HG03280 (cell line): ENCODE measurements around the gene VPS18.
"Not testable (repeated sequence)": the region's sequence is repeated elsewhere in the genome, so short reads cannot be mapped to it uniquely, and the experiment has no call there.

ENCODE experiments used
- ATAC-seq: cut with Tn5 transposase; IDR thresholded peaks from one replicate; pipeline ENCODE4 v1.9.1; 2021; ENCODE audit warnings: mild to moderate bottlenecking, moderate library complexity; ENCODE audit not compliant: unreplicated experiment

The VPS18 gene, protein sequence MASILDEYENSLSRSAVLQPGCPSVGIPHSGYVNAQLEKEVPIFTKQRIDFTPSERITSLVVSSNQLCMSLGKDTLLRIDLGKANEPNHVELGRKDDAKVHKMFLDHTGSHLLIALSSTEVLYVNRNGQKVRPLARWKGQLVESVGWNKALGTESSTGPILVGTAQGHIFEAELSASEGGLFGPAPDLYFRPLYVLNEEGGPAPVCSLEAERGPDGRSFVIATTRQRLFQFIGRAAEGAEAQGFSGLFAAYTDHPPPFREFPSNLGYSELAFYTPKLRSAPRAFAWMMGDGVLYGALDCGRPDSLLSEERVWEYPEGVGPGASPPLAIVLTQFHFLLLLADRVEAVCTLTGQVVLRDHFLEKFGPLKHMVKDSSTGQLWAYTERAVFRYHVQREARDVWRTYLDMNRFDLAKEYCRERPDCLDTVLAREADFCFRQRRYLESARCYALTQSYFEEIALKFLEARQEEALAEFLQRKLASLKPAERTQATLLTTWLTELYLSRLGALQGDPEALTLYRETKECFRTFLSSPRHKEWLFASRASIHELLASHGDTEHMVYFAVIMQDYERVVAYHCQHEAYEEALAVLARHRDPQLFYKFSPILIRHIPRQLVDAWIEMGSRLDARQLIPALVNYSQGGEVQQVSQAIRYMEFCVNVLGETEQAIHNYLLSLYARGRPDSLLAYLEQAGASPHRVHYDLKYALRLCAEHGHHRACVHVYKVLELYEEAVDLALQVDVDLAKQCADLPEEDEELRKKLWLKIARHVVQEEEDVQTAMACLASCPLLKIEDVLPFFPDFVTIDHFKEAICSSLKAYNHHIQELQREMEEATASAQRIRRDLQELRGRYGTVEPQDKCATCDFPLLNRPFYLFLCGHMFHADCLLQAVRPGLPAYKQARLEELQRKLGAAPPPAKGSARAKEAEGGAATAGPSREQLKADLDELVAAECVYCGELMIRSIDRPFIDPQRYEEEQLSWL

DNA sequence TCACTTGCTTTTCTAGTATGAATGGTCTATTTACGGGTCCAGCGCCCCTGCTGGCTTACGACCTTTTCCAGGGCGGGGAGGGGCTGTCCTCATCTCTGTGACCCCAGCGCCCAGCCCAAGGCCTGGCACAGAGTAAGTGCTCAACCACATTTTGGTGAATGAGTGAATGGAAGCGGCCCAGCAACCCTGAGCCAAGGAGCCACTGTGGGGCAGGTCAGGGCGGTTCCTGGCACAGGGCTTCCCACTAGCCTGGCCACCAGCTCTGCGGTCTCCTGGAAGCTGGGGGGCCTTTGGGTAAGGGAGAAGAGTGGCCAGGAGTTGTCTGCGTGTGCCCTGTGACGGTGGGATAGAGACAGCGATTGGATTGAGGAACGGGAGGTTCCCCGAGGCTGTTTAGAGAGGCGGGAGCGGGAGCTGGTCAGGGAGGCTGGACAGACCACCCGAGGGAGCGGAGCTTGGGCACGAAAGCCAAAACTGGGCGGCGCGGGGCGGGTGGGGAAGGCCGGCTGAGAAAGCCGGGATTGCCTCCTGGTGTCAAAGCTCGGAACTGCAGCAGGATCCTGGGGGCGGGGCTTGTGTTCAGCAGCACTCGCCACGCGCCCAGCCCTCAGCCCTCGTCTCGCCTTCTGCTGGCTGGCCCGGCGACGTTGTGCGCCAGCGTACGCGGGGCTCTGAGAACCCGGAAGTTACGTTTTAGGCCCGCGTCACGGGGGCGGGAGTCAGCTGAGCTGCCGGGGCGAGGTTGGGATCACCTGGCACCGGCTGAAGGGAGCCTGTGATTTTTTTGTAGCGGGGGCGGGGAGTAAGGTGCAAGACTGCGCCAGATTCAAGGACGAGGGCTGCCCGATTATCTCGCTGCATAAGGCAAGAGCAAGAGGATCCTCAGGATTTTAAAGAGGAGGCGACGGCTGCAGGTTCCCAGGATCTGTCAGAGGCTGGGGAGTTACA is at the start of gene VPS18:
TSS of gene VPS18 (plus strand) at position 718 of the 948 bp plus-strand sequence. CDS start 319 bp downstream, outside the sequence.
- ATAC-seq: peak; percentile 92

DNA sequence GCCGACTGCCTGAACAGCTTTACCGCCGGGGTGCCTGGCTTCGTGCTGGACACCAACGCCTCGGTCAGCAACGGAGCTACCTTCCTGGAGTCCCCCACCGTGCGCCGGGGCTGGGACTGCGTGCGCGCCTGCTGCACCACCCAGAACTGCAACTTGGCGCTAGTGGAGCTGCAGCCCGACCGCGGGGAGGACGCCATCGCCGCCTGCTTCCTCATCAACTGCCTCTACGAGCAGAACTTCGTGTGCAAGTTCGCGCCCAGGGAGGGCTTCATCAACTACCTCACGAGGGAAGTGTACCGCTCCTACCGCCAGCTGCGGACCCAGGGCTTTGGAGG is 49.6 kb upstream of the VPS18 start:
- no peak for ATAC-seq

DNA sequence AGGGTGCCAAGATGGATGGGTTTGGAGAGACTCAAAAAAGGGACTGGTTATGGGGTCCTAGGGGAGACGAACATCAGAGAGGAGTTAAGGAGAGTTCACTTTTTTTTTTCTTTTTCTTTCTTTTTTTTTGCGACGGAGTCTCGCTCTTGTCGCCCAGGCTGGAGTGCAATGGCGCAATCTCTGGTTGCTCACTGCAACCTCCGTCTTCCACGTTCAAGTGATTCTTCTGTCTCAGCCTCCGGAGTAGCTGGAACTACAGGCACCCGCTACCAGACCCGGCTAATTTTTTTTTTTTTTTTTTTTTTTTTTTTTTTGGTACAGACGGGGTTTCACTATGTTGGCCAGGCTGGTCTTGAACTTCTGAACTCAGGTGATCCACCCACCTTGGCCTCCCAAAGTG is 49.2 kb upstream of the VPS18 start:
- no peak for ATAC-seq

DNA sequence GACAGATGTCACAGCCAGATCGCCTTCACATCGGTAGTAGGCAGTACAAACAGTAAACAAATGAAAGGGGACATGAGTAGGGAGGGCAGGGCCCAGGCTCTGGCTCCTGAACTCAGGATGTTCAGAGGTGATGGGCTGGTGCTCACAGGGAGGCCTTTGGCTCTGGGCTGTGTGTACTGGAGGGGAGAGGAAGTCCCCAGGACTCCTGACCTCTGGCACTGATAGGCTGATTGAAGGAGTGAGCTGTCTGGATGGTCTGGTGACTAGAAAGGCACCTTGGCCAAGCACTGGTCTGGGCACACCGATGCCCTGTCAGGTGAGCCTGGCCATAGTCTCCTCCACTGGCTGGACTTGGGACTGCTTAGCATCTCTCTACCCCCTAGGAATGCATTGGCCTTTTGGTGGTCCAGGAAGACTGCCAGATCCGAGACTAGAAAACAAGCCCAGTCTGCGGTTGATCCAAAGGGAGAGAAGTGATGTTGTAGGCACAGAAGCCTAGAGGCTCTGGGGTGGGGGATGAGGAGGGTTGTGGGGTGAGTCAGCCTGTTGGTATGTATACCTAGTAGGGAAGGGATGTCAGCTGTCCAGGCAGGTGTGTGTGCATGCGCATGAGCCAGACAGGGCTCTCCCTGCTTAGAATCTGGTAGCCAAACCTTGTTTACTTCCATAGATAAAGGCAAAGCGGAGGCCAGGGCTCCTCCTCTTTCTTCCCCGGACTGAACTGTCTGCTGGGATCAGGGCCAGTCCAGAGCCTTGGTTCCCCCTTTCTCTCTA is 48.6 kb upstream of the VPS18 start:
- no peak for ATAC-seq

DNA sequence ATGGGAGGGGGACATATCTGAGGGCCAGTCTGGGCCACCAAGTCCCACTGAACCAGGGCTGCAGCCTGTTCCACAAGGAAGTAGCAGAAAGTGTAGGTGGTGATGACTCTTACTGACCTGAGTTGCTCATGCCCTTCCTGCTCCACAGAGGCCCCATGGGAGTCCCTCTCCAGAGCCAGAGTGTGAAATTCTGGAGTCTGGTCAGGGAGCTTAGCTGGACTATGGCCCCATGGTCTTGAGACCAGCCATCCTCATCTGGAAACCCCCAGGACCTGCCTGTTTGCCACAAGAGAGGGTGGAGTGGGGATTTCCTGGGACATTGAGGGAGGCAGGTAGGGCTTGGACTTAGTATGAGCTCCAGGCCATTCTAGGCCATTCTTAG is 47.4 kb upstream of the VPS18 start:
- no peak for ATAC-seq

DNA sequence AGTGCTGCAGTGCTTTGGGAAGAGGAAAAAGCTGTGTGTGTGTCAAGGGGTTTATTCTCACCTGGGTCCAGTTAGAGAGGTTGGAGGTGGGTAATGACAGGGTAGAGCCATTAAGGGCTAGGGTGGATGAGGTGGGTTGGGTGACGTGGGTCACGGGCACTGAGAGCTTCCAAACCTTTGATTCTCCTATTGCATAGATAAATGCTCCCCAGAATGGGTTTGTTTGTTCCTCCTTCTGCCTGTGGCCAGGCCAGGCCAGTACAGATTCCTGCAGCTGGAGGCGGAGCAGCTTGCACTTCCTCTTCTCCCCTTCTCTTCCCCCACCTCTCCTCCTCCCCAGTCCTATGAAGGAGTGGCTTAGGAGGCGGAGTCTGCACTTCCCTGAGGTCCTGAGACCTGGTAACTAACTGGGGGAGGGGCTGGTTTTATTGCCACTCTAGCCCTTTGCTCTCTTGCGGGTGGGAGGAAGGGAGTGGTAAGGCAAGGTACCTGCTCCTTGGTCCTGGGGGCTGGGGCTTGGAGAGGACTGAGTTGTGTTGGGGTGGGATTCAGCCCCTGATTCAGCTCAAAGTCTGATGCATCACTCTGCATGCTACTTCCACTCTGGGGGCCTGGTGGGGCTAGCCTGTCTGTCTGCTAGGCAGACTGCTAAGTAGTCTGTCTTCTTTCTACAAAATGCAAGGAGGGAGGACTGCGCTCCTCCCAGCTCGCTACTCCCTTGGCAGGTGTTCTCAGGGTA is 46.9 kb upstream of the VPS18 start:
- no peak for ATAC-seq

DNA sequence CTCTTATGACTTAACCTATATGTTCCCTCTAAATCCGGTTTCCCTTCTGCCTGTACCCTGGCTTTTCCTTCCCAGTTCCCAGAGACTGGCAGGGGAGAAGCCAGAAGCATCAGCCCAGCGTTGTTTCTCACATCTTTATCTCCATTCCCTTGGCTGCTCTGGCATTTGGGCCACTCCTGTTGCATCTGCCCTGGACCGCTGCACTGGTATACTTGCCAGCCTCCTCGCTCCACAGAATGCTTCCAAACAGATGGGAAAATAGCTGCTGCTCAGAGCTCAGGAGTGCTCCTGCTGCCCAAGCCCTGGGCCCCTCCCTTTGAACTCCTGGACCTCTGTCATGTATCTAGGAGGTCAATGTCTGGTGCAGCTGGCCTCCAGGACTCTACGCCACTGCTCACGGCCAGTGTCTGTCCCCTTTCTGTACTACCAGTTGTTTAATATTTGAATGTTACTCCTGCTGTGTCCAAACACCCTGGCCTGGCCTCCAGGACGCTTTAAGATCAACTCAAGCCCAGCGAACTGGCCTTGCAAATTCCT is 43.6 kb upstream of the VPS18 start:
- no peak for ATAC-seq

DNA sequence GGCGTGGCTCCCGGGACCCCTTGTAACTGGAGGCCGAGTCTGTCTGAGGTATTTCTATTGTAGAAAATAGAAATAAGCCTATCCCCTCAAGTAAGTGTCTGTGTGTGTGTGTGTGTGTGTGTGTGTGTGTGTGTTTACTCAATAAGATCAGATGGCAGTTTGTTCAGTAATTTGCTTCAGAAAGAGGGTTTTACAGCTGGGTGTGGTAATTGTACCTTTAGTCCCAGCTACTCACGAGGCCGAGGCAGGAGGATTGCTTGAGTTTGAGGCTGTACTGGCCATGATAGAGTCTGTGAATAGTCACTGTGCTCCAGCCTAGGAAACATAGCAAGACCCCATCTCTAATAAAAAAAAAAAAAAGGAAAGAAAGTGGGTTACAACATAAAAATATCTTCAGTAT is 41.7 kb upstream of the VPS18 start:
- ATAC-seq: no peak

DNA sequence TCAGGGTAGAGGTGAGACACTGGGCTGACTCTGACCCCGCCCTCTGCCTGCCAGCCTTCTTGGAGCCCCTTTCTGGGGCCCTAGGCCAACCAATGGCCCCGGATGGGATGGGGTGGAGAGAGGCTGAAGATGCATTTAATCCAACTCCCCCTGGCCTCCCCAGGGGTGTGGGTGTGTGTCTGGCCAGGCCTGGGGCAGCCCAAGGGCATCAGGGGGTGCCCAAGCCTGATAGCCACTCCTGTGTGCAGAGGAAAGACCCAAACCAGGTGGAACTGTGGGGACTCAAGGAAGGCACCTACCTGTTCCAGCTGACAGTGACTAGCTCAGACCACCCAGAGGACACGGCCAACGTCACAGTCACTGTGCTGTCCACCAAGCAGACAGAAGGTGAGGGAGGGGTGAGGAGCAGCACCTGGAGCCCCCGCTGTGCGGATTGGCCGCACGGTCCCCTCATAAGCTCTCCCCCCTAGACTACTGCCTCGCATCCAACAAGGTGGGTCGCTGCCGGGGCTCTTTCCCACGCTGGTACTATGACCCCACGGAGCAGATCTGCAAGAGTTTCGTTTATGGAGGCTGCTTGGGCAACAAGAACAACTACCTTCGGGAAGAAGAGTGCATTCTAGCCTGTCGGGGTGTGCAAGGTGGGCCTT is 40.9 kb upstream of the VPS18 start:
- ATAC-seq: no peak

DNA sequence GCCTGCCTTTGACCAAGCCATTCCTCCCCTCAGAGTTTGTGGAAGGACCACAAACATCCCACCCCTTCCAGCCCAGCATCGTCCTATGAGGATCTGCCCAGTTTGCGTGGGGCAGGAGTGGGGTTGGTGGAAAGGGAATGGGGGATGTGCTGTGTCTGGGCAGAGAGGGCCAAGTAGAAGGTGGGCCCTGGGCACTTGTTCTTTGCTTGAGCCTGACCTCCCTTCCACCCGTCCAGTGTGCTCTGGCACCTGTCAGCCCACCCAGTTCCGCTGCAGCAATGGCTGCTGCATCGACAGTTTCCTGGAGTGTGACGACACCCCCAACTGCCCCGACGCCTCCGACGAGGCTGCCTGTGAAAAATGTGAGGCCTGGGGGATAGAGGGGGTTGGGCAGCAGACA is 40.1 kb upstream of the VPS18 start:
- no peak for ATAC-seq

DNA sequence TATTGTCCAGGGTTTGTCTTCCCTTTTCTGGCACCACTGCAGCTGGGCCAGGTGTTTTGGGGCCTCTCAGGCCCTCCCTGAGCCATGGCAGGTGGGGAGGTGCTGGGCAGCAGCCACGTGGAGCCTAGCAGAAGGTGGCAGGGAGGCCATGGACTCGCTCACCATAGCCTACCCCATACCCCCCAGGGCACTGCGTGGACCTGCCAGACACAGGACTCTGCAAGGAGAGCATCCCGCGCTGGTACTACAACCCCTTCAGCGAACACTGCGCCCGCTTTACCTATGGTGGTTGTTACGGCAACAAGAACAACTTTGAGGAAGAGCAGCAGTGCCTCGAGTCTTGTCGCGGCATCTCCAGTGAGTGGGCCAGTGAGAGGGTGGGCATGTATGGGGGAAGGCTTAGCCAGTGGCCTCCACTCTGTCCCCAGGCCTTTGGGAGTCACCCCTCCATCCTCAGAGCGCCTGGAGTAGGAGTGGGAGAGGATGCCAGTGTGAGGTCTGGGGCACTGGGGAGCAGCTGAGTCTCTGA is 38.5 kb upstream of the VPS18 start:
- no peak for ATAC-seq

DNA sequence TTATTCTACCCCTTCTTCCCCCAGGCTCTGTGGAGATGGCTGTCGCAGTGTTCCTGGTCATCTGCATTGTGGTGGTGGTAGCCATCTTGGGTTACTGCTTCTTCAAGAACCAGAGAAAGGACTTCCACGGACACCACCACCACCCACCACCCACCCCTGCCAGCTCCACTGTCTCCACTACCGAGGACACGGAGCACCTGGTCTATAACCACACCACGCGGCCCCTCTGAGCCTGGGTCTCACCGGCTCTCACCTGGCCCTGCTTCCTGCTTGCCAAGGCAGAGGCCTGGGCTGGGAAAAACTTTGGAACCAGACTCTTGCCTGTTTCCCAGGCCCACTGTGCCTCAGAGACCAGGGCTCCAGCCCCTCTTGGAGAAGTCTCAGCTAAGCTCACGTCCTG is 37.5 kb upstream of the VPS18 start:
- ATAC-seq: no peak

DNA sequence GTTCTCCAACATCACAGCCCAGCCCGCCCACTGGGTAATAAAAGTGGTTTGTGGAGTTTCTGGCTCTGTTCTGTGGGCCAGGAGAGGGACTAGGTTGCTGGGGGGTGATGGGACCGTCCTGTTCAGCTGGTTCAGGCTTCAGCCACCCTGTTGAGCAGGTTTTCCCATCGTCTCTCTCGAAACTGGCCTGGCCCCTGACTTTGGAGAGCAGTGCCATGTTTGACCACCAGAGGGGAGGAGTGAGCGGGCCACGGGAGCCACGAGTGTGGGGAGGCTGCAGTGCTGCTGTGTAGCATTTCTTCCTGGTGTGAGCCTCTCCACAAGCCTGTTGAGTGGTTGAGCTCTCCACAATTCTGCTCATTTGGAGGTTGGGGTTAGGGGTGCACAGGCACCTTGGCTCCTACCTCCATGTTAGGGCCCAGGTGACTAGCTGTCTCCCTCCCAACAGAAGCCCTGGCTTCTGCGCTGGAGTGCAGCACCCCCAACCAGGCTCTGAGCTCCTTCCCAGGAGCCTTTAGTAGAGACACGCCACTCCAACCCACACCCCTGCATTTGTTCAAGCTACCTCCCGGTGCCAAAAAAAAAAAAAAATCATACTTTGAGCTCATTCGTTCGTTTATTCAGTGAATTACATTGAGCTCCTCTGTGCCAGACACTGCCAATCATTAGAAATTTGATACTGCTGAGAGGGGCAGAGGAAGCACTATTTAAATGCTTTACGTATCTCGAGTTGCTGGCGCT is 36.5 kb upstream of the VPS18 start:
- peak; percentile 63 for ATAC-seq

DNA sequence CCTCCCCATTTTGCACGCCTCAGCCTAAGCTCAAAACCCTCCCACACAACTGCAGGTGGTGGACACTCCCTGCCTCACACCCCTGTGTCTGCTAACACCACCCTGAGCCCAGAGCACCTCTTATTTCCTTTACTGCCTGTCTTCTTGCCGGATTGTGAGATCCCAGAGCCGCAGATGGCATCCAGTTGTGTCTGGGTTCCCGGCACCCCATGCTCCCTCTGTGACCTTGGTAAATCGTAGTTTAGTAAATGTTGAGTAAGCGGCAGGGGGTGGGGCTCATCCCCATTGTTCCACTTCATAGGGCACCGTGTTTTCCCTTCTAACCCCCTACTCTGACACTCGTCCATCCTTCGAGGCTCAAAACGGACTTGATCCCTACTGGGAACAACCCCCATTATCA is 35.5 kb upstream of the VPS18 start:
- ATAC-seq: no peak

DNA sequence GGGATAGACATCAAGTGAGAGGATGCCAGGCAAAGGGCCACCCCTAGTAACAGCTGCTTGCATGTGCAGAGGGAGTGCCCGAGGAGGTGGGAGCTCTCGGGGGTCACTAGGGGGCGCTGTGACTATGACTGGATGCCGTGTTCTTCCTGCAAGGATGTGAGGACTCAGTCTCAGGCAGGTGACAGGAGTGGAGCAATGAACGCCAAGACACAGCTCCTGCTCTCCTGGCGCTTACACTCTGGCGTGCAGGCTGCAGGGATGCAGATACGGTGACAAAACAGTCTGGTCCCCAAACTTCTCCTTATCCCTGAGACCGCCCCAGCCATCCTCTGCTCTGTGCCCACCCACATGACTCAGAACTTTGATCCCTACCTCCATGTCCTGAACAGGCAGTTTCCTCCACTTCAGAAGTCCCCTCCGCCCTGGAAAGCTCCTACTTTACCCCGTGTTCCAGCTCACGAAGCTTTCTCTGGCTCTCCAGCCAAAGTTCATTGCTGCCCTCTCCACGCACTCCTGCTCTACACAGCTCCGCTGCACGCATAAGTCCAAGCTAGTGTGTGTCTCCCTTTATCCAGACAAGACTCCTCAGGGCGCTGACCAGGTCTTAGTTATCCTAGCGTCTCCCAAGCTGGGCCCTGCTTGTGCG is 34.9 kb upstream of the VPS18 start:
- no peak for ATAC-seq

DNA sequence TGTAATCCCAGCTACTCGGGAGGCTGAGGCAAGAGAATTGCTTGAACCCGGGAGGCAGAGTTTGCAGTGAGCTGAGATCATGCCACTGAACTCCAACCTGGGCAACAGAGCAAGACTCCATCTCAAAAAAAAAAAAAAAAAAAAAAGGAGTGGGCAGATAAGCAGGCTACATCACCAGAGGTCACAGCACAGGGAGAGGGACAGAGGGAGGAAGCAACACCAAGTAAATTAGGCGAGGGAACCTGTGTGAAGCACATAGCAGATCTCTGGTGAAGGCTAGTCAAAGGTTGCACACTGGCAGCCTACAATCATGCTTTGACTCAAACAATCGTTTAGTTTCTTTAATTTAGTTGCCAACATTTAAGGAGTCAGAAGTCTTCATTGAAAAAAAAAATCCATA is 33.1 kb upstream of the VPS18 start:
- ATAC-seq: not testable (repeated sequence)

DNA sequence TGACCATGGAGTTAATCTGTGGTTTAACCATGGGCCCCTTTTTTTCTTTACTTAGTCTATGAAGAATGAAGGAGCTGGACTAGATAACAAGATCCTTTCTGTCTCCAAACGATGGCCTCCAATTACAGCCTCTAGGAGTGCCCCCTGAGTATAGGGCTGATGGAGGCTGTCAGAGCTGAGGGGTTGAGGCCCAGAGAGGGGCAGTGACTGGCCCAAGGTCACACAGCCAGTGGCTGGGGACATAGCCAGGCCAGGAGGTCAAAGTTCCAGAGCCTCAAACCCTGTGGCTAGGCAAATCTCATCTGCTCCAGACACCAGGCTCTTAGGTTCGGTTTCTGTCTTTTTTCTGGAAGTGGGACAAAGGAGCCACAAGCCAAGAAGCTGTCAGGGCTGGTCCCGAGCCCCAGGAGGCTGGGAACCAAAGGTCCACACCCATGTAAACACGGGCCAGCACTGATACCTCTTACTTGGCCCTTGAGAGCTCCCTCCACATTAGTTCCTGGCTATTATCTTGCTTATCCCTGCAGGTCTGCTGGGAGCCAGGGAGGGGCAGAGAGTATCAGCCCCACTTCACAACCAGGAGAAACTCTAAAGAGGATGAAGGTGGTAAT is 30.5 kb upstream of the VPS18 start:
- no peak for ATAC-seq
